Liver (tissue), 2 donors: ENCODE results near the gene TRIO.

Source experiments
- TF ChIP-seq, protein P1 (sequence below): IDR thresholded peaks from 2 replicates; pipeline ENCODE4 v1.6.1; 2016; ENCODE audit warnings: antibody characterized with exemption, mild to moderate bottlenecking
- TF ChIP-seq, protein P2 (sequence below): fragments of 150-350 bp; IDR thresholded peaks from 2 replicates; pipeline ENCODE4 v1.5.1; 2017; ENCODE audit warnings: improper control_type of control experiment, low read depth, low read length; ENCODE audit not compliant: missing input control
- donor health status: healthy.

DNA sequence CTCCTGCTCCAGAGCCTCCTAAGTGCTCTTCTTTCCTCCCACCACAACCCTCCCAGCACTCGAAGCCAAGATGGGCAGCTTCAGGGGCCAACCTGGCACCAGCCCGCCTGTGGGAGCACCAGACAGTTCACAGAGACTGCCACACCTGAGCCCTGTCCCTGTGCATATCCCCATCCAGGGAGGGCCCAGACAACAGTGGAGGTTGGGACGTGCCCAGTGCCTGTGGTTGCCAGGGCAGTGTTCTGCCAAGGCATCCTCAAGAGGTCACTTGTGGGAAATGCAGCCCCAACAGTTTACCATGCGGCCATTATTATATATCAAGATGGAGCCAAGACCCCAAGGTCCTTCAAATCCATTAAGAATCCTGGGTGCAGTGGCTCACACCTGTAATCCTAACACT is 23.0 kb upstream of the TRIO start:
- TF ChIP-seq, protein P1, sequence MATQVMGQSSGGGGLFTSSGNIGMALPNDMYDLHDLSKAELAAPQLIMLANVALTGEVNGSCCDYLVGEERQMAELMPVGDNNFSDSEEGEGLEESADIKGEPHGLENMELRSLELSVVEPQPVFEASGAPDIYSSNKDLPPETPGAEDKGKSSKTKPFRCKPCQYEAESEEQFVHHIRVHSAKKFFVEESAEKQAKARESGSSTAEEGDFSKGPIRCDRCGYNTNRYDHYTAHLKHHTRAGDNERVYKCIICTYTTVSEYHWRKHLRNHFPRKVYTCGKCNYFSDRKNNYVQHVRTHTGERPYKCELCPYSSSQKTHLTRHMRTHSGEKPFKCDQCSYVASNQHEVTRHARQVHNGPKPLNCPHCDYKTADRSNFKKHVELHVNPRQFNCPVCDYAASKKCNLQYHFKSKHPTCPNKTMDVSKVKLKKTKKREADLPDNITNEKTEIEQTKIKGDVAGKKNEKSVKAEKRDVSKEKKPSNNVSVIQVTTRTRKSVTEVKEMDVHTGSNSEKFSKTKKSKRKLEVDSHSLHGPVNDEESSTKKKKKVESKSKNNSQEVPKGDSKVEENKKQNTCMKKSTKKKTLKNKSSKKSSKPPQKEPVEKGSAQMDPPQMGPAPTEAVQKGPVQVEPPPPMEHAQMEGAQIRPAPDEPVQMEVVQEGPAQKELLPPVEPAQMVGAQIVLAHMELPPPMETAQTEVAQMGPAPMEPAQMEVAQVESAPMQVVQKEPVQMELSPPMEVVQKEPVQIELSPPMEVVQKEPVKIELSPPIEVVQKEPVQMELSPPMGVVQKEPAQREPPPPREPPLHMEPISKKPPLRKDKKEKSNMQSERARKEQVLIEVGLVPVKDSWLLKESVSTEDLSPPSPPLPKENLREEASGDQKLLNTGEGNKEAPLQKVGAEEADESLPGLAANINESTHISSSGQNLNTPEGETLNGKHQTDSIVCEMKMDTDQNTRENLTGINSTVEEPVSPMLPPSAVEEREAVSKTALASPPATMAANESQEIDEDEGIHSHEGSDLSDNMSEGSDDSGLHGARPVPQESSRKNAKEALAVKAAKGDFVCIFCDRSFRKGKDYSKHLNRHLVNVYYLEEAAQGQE = no peak
- TF ChIP-seq, protein P2, sequence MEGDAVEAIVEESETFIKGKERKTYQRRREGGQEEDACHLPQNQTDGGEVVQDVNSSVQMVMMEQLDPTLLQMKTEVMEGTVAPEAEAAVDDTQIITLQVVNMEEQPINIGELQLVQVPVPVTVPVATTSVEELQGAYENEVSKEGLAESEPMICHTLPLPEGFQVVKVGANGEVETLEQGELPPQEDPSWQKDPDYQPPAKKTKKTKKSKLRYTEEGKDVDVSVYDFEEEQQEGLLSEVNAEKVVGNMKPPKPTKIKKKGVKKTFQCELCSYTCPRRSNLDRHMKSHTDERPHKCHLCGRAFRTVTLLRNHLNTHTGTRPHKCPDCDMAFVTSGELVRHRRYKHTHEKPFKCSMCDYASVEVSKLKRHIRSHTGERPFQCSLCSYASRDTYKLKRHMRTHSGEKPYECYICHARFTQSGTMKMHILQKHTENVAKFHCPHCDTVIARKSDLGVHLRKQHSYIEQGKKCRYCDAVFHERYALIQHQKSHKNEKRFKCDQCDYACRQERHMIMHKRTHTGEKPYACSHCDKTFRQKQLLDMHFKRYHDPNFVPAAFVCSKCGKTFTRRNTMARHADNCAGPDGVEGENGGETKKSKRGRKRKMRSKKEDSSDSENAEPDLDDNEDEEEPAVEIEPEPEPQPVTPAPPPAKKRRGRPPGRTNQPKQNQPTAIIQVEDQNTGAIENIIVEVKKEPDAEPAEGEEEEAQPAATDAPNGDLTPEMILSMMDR = no peak
